HEK293 (cell line): ENCODE results near the gene TDRD10.
A peak's percentile ranks its signal among the peaks of the same experiment; 100 is the strongest.

ENCODE experiments used
- CTCF ChIA-PET: fragments of 350-600 bp; formaldehyde crosslinking; extraction: SDS; loops from one replicate; lab custom pipeline; 2021; ENCODE audit warnings: antibody characterized with exemption; lab: Yijun Ruan, JAX
- POLR2A ChIA-PET: fragments of 300-600 bp; formaldehyde crosslinking; extraction: SDS; loops from one replicate; lab custom pipeline; 2020; ENCODE audit warnings: antibody characterized with exemption, inconsistent platforms; lab: Yijun Ruan, JAX
- H3K27ac ChIP-seq: fragments of 200-500 bp; sonication (Bioruptor generic); 2 replicates; pipeline ENCODE4 v1.5.1; 2014; ENCODE audit warnings: low read depth, low read length, control low read depth, inconsistent platforms; ENCODE audit errors: extremely low read depth
- H3K36me3 ChIP-seq, 2 experiments: fragments of 200-500 bp in 1 of 2; sonication (Bioruptor generic) in 1 of 2; 1 replicate in 1 of 2; 2 replicates in 1 of 2; pipeline ENCODE4 v1.5.1; 2014 to 2017; ENCODE audit warnings: inconsistent platforms in 2 of 2, low read length in 2 of 2; ENCODE audit not compliant: control insufficient read depth in 2 of 2, insufficient read depth in 1 of 2
- H3K4me1 ChIP-seq: fragments of 200-500 bp; sonication (Bioruptor generic); 2 replicates; pipeline ENCODE4 v1.5.1; 2014; ENCODE audit warnings: mild to moderate bottlenecking, low read length, inconsistent platforms; ENCODE audit not compliant: control insufficient read depth, insufficient read depth
- H3K4me3 ChIP-seq: 2 replicates; pipeline ENCODE4 v1.5.1; 2011; ENCODE audit warnings: low read depth, mild to moderate bottlenecking, control low read depth, low read length, moderate library complexity
- H3K9me3 ChIP-seq: fragments of 200-500 bp; sonication (Bioruptor generic); 2 replicates; pipeline ENCODE4 v1.5.1; 2014; ENCODE audit warnings: low read depth, low read length, inconsistent platforms; ENCODE audit not compliant: control insufficient read depth, insufficient read depth
- GLI2 ChIP-seq: fragments of 450-650 bp; formaldehyde crosslinking; IDR thresholded peaks from 2 replicates; pipeline ENCODE4; 2017; ENCODE audit warnings: missing biosample characterization, missing genetic modification characterization, low read depth, borderline replicate concordance
- GLI4 ChIP-seq: fragments of 450-650 bp; formaldehyde crosslinking; IDR thresholded peaks from 2 replicates; pipeline ENCODE4 v1.5.1; 2016; ENCODE audit warnings: missing biosample characterization, missing genetic modification characterization
- GLIS1 ChIP-seq: fragments of 450-650 bp; formaldehyde crosslinking; IDR thresholded peaks from 2 replicates; pipeline ENCODE4 v1.5.1; 2016; ENCODE audit warnings: missing biosample characterization, missing genetic modification characterization
- IKZF3 ChIP-seq: fragments of 450-650 bp; IDR thresholded peaks from 2 replicates; pipeline ENCODE4 v1.5.0; 2018; ENCODE audit warnings: missing biosample characterization, mild to moderate bottlenecking, missing genetic modification characterization, moderate library complexity
- PATZ1 ChIP-seq: fragments of 450-650 bp; formaldehyde crosslinking; IDR thresholded peaks from 2 replicates; pipeline ENCODE4 v1.5.1; 2016; ENCODE audit warnings: missing biosample characterization, missing genetic modification characterization
- RBAK ChIP-seq: fragments of 450-650 bp; formaldehyde crosslinking; IDR thresholded peaks from 2 replicates; pipeline ENCODE4 v1.5.1; 2016; ENCODE audit warnings: missing biosample characterization, missing genetic modification characterization
- SALL2 ChIP-seq: fragments of 450-650 bp; formaldehyde crosslinking; IDR thresholded peaks from 2 replicates; pipeline ENCODE4 v1.5.0; 2017; ENCODE audit warnings: missing biosample characterization, mild to moderate bottlenecking, missing genetic modification characterization, borderline replicate concordance
- SCRT1 ChIP-seq: fragments of 450-650 bp; formaldehyde crosslinking; IDR thresholded peaks from 2 replicates; pipeline ENCODE4 v1.5.1; 2016; ENCODE audit warnings: missing biosample characterization, missing genetic modification characterization, borderline replicate concordance
- TRIM28 ChIP-seq: IDR thresholded peaks from 2 replicates; pipeline ENCODE4 v1.6.1; 2011; ENCODE audit warnings: low read length, control low read depth, borderline replicate concordance
- ZBTB10 ChIP-seq: fragments of 450-650 bp; formaldehyde crosslinking; IDR thresholded peaks from 2 replicates; pipeline ENCODE4 v1.5.1; 2016; ENCODE audit warnings: missing biosample characterization, missing genetic modification characterization
- ZFP3 ChIP-seq: fragments of 450-650 bp; formaldehyde crosslinking; IDR thresholded peaks from 2 replicates; pipeline ENCODE4 v1.5.1; 2016; ENCODE audit warnings: low read depth, missing biosample characterization, missing genetic modification characterization
- ZFP69B ChIP-seq: fragments of 450-650 bp; formaldehyde crosslinking; IDR thresholded peaks from 2 replicates; pipeline ENCODE4 v1.5.1; 2016; ENCODE audit warnings: missing biosample characterization, missing genetic modification characterization
- ZNF121 ChIP-seq: fragments of 450-650 bp; formaldehyde crosslinking; IDR thresholded peaks from 2 replicates; pipeline ENCODE4 v1.5.1; 2016; ENCODE audit warnings: missing biosample characterization, missing genetic modification characterization
- ZNF138 ChIP-seq: fragments of 450-650 bp; formaldehyde crosslinking; IDR thresholded peaks from 2 replicates; pipeline ENCODE4 v1.5.1; 2016; ENCODE audit warnings: missing biosample characterization, missing genetic modification characterization, borderline replicate concordance
- ZNF292 ChIP-seq: fragments of 450-650 bp; formaldehyde crosslinking; IDR thresholded peaks from 2 replicates; pipeline ENCODE4 v1.5.1; 2016; ENCODE audit warnings: low read depth, missing biosample characterization, missing genetic modification characterization, borderline replicate concordance
- ZNF324 ChIP-seq: fragments of 450-650 bp; formaldehyde crosslinking; IDR thresholded peaks from 2 replicates; pipeline ENCODE4 v1.5.1; 2016; ENCODE audit warnings: missing biosample characterization, missing genetic modification characterization
- ZNF473 ChIP-seq: fragments of 450-650 bp; formaldehyde crosslinking; IDR thresholded peaks from 2 replicates; pipeline ENCODE4 v1.5.1; 2017; ENCODE audit warnings: missing biosample characterization, missing genetic modification characterization
- ZNF560 ChIP-seq: fragments of 450-650 bp; formaldehyde crosslinking; IDR thresholded peaks from 2 replicates; pipeline ENCODE4 v1.5.1; 2017; ENCODE audit warnings: missing biosample characterization, missing genetic modification characterization, borderline replicate concordance
- ZNF623 ChIP-seq: fragments of 450-650 bp; formaldehyde crosslinking; IDR thresholded peaks from 2 replicates; pipeline ENCODE4 v1.5.1; 2016; ENCODE audit warnings: missing biosample characterization, missing genetic modification characterization
- ZNF624 ChIP-seq: fragments of 450-650 bp; formaldehyde crosslinking; IDR thresholded peaks from 2 replicates; pipeline ENCODE4 v1.5.1; 2017; ENCODE audit warnings: missing biosample characterization, missing genetic modification characterization
- ZNF701 ChIP-seq: fragments of 450-650 bp; formaldehyde crosslinking; IDR thresholded peaks from 2 replicates; pipeline ENCODE4 v1.5.1; 2016; ENCODE audit warnings: missing biosample characterization, missing genetic modification characterization
- ZNF704 ChIP-seq: fragments of 450-650 bp; formaldehyde crosslinking; IDR thresholded peaks from 2 replicates; pipeline ENCODE4 v1.5.1; 2016; ENCODE audit warnings: missing biosample characterization, missing genetic modification characterization
- ZNF843 ChIP-seq: fragments of 450-650 bp; formaldehyde crosslinking; IDR thresholded peaks from 2 replicates; pipeline ENCODE4 v1.5.1; 2016; ENCODE audit warnings: missing biosample characterization, missing genetic modification characterization
- ZSCAN16 ChIP-seq: fragments of 450-650 bp; formaldehyde crosslinking; IDR thresholded peaks from 2 replicates; pipeline ENCODE4 v1.5.1; 2016; ENCODE audit warnings: missing biosample characterization, missing genetic modification characterization
- TF ChIP-seq, protein P1 (sequence below): fragments of 450-650 bp; formaldehyde crosslinking; IDR thresholded peaks from 2 replicates; pipeline ENCODE4 v1.5.1; 2016; ENCODE audit warnings: missing biosample characterization, missing genetic modification characterization, borderline replicate concordance
- TF ChIP-seq, protein P2 (sequence below): fragments of 450-650 bp; IDR thresholded peaks from 2 replicates; pipeline ENCODE4 v1.5.1; 2018; ENCODE audit warnings: missing biosample characterization, mild to moderate bottlenecking, missing genetic modification characterization

TDRD10 gene

DNA sequence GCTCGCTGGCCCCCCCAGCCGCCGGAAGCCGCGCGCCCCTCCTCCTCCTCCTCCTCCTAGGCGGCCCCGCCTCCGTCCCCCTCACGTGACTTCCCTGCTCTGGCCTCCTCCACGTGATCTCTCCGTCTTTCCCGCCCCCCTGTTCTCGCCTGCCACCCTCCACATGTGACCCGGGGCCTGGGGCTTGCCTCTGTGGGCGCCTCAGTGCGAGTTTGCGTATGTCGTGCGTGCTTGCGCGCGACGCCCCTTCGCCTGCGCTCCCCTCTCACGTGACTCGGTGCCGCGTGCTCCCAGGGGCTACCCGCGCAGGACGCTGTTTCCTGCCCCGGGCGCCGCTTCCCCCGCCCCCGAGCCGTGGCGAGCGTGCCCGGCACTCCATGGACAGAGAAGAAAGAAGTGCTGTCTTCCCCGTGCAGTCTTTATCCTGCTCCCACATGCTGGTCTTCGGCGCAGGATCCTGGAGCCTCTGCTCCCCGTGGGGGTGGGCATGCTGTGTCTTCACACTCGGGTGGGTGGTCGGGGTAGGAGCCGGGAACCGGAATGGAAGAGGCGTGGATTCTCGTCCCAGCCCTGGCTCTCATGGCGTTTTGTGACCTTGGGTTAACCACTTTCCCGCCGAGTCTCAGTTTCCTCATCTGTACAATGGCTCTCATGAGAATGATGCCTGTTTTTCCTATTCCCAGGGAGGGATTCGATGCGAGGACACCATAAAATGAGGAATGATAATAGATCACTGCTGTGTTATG lies 56.9 kb downstream of the TDRD10 start:
- ChIA-PET POLR2A (interaction anchor here (0.5 to 1.0 kb wide), 4 partner anchors 9 to 479 kb away, joined by 3 to 7 read pairs (median 4); partner anchors contain the start of gene CHRNB2), CTCF (interaction anchor here (0.7 to 2.3 kb wide), 36 partner anchors 10 to 533 kb away, joined by 3 to 35 read pairs (median 4); partner anchors contain the start of gene KCNN3)
- Histone ChIP-seq H3K27ac (peak overlapping the region; percentile 73), H3K4me3 (peak overlapping the region; percentile 81), H3K36me3 (peaks cover 0 to 26% of the 10 kb centered on the region in 2 experiments; a peak in 1 of 3 replicates), H3K4me1 (no peaks in the 10 kb centered on the region), H3K9me3 (no peaks in the 10 kb centered on the region)
- TF ChIP-seq ZNF473 (tag by site-specific recombination) (no peak), ZNF121 (peak; percentile 63; the same call in 1 of the 2 replicates), GLI4 (tag by site-specific recombination) (no peak), ZNF704 (tag by site-specific recombination) (no peak), PATZ1 (peak; percentile 100), ZFP3 (tag by site-specific recombination) (no peak), TRIM28 (peak; percentile 96), ZBTB10 (tag by site-specific recombination) (peak; percentile 99), GLIS1 (tag by site-specific recombination) (peak; percentile 91), SALL2 (no peak; the same call in 1 of the 2 replicates), ZNF624 (tag by site-specific recombination) (no peak), GLI2 (no peak; the same call in 1 of the 2 replicates), SCRT1 (tag by site-specific recombination) (no peak), ZNF560 (tag by site-specific recombination) (no peak), ZNF843 (peak; percentile 90), RBAK (tag by site-specific recombination) (no peak), IKZF3 (tag by site-specific recombination) (peak; percentile 96), ZNF324 (peak; percentile 99), ZNF701 (tag by site-specific recombination) (no peak), ZNF292 (tag by site-specific recombination) (no peak), ZNF623 (0 out of 2 replicates have a peak, but pooled peaks have one; percentile 12), ZFP69B (peak; percentile 81), ZNF138 (tag by site-specific recombination) (no peak), ZSCAN16 (tag by site-specific recombination) (no peak)
- TF ChIP-seq, protein P1, sequence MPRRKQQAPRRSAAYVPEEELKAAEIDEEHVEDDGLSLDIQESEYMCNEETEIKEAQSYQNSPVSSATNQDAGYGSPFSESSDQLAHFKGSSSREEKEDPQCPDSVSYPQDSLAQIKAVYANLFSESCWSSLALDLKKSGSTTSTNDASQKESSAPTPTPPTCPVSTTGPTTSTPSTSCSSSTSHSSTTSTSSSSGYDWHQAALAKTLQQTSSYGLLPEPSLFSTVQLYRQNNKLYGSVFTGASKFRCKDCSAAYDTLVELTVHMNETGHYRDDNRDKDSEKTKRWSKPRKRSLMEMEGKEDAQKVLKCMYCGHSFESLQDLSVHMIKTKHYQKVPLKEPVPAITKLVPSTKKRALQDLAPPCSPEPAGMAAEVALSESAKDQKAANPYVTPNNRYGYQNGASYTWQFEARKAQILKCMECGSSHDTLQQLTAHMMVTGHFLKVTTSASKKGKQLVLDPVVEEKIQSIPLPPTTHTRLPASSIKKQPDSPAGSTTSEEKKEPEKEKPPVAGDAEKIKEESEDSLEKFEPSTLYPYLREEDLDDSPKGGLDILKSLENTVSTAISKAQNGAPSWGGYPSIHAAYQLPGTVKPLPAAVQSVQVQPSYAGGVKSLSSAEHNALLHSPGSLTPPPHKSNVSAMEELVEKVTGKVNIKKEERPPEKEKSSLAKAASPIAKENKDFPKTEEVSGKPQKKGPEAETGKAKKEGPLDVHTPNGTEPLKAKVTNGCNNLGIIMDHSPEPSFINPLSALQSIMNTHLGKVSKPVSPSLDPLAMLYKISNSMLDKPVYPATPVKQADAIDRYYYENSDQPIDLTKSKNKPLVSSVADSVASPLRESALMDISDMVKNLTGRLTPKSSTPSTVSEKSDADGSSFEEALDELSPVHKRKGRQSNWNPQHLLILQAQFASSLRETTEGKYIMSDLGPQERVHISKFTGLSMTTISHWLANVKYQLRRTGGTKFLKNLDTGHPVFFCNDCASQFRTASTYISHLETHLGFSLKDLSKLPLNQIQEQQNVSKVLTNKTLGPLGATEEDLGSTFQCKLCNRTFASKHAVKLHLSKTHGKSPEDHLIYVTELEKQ (tag by site-specific recombination) = peak; percentile 72
- TF ChIP-seq, protein P2, sequence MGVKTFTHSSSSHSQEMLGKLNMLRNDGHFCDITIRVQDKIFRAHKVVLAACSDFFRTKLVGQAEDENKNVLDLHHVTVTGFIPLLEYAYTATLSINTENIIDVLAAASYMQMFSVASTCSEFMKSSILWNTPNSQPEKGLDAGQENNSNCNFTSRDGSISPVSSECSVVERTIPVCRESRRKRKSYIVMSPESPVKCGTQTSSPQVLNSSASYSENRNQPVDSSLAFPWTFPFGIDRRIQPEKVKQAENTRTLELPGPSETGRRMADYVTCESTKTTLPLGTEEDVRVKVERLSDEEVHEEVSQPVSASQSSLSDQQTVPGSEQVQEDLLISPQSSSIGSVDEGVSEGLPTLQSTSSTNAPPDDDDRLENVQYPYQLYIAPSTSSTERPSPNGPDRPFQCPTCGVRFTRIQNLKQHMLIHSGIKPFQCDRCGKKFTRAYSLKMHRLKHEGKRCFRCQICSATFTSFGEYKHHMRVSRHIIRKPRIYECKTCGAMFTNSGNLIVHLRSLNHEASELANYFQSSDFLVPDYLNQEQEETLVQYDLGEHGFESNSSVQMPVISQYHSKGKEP (tag by site-specific recombination) = 0 out of 2 replicates have a peak, but pooled peaks have one; percentile 18
